ENCODE measurements around the gene TMEM266.
A peak's percentile ranks its signal among the peaks of the same experiment; 100 is the strongest.

Gene TMEM266

GRCh38 chr15:76239786-76240185 is 180.0 kb downstream of the TMEM266 start:
- no peak overlapping the region for H3K4me3 ChIP-seq (replicated peaks in 1 of 2; ENCODE audit: low read depth in 2 of 2, low read length in 2 of 2)
- DNase-seq (ENCODE audit: low read depth in 2 of 2): no peak
- TF ChIP-seq CTCF (IDR thresholded peaks at IDR 0.05; ENCODE audit: low read depth, low read length): no peak

GRCh38 chr15:76245072-76245610 is 185.4 kb downstream of the TMEM266 start:
- no peak overlapping the region for H3K4me3 ChIP-seq (replicated peaks in 1 of 2; ENCODE audit: low read depth in 2 of 2, low read length in 2 of 2)
- TF ChIP-seq CTCF (IDR thresholded peaks at IDR 0.05; ENCODE audit: low read depth, low read length): no peak
- no peak for DNase-seq (ENCODE audit: low read depth in 2 of 2)

GRCh38 chr15:76251717-76252116 is 191.9 kb downstream of the TMEM266 start:
- no peak overlapping the region for H3K4me3 ChIP-seq (replicated peaks in 1 of 2; ENCODE audit: low read depth in 2 of 2, low read length in 2 of 2)
- TF ChIP-seq CTCF (IDR thresholded peaks at IDR 0.05; ENCODE audit: low read depth, low read length): no peak
- no peak for DNase-seq (ENCODE audit: low read depth in 2 of 2)

GRCh38 chr15:76252249-76252648 is 192.5 kb downstream of the TMEM266 start:
- TF ChIP-seq CTCF (IDR thresholded peaks at IDR 0.05; ENCODE audit: low read depth, low read length): no peak
- no peak overlapping the region for H3K4me3 ChIP-seq (replicated peaks in 1 of 2; ENCODE audit: low read depth in 2 of 2, low read length in 2 of 2)
- DNase-seq (ENCODE audit: low read depth in 2 of 2): no peak

- no peak for TF ChIP-seq CTCF (IDR thresholded peaks at IDR 0.05; ENCODE audit: low read depth, low read length)
- H3K4me3 ChIP-seq (replicated peaks in 1 of 2; ENCODE audit: low read depth in 2 of 2, low read length in 2 of 2): no peak overlapping the region
- peak in 1 of 2 donors; percentile 23 for DNase-seq (ENCODE audit: low read depth in 2 of 2)
These were observed 194.1 kb downstream of the TMEM266 start for GRCh38 chr15:76253691-76254473.

All from cardiac fibroblast (primary cell).